NCI-H446 treated with DMSO at 0.1 percent for 48 hours (cell line): ENCODE data around the gene FBLIM1.
A peak's percentile ranks its signal among the peaks of the same experiment; 100 is the strongest.

Source experiments
- DNase-seq: peaks from one replicate; lab custom pipeline; 2025; lab: John Stamatoyannopoulos, UW

The FBLIM1 gene

GRCh38 chr1:15748264-15748663 lies 10.3 kb upstream of the FBLIM1 start:
- no peak for DNase-seq

- no peak for DNase-seq
Observed at GRCh38 chr1:15748690-15749398, 9.8 kb upstream of the FBLIM1 start.

DNA sequence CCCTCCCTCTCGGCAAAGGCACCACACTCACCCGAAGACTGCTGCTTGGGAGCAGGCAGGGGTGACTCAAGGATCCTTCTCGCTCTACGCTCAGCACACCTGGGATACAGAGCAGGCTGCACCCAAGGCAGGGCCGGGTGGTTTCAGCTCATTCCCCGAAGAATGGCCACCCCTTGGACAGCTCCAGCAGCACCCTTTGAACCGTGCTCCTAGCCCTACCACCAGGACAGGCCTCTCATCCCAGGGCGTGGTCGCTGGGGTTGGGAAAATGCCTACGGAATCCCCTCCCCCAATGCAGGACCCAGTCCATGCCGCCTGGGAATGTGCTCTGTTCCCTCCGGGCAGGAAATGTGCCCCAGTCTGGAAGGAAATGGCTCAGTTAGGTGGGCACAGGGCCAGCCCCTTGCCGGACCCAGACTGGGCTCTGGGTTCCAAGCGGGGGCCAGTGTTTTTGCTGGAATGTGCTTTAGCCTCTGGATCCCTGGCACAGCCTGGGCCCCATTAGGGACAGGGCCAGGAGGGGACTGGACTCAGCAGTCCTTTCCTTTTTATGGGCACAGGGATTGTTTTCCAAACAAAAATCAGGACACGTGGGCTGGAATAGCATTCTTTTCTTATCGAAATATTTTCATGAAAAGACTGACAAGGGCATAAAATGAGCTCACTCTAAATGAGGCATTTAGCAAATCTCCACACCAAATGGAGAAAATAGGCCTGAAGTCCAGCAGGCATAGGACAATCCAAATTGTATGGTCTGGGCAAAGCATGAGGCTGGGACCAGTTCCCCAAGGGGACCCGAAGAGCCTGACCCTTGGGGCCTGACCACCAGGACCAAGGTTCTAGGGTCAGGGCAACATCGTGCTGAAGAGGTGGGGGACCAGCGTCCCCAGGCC lies 8.9 kb upstream of the FBLIM1 start:
- DNase-seq = no peak

GRCh38 chr1:15750924-15751323 lies 7.7 kb upstream of the FBLIM1 start:
- no peak for DNase-seq

DNA sequence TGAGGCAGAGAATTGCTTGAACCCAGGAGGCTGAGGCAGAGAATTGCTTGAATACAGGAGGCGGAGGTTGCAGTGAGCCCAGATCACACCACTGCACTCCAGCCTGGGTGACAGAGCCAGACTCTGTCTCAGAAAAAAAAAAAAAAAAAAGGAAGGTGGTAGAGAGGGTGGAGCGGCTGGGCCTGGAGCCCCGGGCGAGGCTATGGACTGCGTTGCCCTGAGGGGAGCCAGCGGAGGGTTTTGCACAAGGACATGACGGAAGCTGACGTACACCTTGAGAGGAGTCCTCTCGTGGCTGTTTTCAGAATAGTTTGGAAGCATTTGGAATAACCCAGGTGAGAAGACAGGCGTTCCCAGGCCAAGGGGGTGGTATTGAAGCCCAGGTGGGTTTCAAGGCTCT lies 6.9 kb upstream of the FBLIM1 start:
- DNase-seq = no peak

DNA sequence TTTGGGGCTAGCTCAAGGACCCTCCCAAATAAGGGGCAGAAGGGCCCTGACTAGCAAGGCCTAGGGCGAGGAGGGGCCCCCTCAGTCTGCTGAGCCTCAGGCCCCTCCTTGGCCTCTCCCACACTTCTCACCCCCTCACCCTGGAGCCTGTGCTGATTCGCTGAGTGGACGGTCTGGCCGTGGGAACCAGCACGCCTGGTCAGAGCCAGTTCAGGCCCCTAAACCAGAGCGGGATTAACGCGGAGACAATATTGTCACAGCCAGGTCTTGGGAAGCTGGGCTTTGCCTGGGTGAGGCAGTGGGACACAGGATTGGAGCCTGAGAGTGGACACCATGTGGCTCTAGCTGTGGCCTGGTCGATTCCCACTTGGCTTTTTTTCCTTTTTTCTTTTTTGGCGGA lies 4.8 kb upstream of the FBLIM1 start:
- no peak for DNase-seq

- DNase-seq = no peak
Observed at GRCh38 chr1:15755021-15755645, 3.5 kb upstream of the FBLIM1 start.

GRCh38 chr1:15755646-15756040 lies 3.0 kb upstream of the FBLIM1 start:
- DNase-seq = no peak

DNA sequence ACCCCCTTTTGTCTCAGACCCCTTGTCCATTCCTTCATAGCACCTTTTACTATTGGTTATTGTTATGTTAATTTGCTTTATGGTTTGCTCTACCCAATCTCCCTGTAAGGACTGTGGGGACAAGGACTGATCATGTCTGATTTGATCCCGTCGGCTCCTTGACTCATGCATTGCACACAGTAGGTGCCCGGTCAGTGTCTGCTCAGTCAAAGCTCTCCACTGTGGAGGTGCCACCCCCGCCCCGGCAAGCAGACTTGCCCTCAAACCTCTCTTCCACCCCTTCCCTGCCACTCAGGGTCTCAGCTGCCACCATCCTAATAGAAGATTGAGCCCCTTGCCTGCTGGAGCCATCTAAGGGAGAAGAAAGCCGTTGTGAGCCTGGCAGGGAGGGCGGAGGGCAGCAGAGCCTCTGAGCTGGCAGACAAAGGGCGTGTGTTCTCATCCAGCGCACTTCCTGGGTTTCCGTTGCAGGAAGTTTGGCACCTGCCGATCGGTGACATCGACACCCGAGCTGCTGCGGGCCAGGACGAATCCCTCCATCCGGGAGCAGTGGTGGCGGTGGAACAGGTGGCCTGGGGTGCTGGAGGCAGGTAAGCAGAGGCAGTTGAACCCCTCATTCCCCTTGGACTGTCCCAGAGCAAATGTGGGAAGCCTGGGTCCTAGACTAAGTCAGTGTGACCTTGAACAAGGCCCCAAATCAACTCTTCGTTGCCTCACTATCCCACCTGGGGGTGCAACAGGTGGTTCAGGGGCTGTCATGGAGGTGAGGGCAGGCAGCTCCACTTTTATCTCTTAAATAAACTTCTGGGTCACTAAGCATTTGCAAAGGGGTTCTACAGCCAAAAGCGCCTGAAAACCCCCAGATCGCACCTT lies 2.2 kb upstream of the FBLIM1 start:
- no peak for DNase-seq

- no peak for DNase-seq
Observed at GRCh38 chr1:15757016-15757543, 1.5 kb upstream of the FBLIM1 start.

GRCh38 chr1:15757575-15758342 lies 836 bp upstream of the FBLIM1 start:
- DNase-seq = no peak

DNA sequence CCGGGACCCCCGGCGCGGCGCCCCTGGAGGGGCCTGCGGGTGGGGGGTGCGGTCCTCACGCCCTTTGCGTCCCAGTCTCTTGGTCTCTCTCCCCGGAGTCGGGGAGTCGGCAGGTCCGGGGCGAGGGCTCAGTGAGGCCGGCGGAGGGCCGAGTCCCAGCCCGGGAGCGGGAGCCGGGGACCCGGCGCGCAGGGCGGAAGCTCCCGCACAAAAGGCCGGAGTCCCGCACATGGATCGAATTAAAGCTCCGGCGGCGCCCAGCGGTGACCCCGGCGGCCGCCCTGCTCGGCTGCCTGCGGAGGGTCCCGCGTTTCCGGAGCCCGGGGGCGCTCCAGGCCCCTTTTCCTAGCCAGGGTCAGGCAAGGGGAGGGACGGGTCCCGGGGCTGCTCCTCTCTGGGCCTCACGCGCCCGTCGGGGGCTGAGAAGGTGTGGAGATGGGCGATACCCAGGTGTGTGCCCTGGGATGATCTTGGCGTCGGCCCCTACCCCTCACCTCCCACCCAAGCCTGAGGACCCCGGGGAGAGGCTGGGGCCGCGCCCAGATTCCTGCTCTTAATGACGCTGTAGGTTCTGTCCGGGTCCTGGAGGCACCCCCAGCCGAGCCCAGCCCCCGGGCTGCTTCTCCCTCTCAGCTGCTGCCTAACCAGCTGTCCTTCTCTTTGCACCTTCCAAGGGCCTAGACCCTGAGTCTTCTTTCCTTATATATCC lies 512 bp downstream of the FBLIM1 start:
- DNase-seq = no peak

DNA sequence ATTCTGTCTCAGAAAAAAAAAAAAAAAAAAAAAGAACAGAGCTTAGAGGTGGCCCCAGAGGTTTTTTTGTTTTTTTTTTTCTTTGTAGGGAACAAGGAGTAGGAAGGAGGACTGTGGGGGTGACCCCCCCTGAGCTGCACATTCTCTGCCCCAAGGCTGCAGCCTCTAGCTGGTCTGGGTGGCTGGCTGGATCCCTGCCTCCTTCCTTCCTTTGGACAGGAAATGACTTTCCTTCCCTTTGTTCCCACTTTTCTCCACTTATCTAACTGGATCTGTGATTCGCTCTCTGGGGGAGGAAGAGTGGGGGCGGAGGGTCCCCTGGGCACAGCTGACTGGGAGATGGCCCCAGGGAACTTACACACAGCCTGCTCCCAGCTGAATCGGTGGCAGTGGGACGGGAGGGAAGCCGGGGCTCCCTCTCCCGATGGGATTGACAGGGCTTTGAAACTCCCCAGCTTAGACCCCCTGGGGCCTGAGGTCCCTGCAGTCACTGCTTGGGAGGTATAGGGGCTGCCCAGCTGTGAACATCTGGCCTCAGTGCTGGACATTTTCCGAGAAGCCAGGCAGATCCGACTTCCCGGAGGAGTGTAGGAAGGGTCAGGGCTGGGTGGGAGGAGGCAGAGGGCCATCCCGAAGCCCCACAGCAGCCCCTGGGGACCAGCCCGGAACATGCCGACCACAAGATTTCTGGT lies 2.1 kb downstream of the FBLIM1 start:
- no peak for DNase-seq

DNA sequence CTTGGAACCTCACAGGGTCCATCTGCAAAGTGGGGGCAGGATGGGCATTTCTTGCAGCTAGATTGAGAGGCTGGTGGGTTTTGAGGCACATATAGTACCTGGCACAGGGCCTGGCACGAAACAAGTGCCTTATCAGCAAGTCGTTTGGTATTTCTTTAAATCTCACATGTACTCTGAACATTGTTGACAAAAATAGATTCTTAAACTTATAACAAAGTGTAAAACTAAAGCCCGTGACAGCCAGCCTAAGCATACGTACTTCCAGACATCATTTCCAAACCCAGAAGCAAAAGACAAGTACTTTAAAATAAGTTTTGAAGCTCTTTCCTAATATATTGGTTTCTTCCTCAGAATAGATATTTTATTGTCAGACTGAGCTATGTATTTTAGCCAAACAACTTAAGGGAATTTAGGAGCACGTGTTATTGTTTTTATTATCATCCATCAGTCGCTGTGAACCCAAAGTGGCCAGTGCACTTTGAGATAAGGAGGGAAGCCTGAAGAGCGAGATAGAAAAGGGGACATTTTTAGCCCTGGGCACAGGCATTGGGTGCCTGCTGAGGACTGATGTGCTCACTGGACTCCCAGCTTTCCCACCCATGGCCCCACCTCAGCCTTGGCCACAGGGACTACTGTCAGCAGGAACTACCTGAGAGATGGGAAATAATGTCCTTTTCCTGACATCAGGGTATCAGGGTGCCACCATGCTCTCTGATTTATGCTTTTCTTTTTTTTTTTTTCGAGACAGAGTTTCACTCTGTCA lies 3.0 kb downstream of the FBLIM1 start:
- DNase-seq = no peak

GRCh38 chr1:15762546-15762945 lies 4.0 kb downstream of the FBLIM1 start:
- no peak for DNase-seq

DNA sequence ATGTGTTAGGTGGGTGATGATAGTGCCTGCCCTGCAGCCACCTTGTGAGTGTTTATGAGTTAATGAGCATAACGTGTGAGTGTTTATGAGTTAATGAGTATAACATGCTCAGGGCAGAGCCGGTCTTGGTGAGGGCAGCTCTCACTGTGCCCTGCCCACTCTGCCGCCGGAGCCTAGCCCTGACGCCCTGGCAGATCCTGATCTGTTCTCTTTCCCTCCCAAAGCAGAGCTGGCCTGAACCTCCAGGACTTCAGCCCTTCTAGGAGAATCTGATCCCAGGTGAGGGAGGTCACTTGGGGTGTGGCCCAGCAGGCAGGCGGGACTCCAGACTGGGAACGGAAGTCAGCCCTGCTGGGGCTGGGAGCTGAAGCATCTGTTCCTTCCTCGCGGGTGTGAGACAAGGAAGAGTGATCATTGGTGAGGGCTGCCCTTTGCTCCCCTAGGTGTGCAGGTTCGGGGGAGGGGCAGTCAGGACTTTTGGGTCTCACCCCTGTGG lies 5.7 kb downstream of the FBLIM1 start:
- DNase-seq = no peak

- no peak for DNase-seq
Observed at GRCh38 chr1:15764890-15765289, 6.3 kb downstream of the FBLIM1 start.

- peak; percentile 11 for DNase-seq
Observed at GRCh38 chr1:15765495-15766194, 7.0 kb downstream of the FBLIM1 start.
